Measurements from ENCODE around the gene GSC2. TPM values are rescaled to one million over a fixed set of nuclear protein-coding genes. Genes with fewer than 3 reads are reported as not detected.

The GSC2 gene
- total RNA-seq, 4 donors from 2014 or later, result not detected

GRCh38 chr22:19115628-19116027 is 34.5 kb downstream of the GSC2 start:
- no peak for DNase-seq (ENCODE audit: low spot score)
- ATAC-seq (ENCODE audit: low FRiP score), result no peak
- TF ChIP-seq CTCF (IDR thresholded peaks at IDR 0.05), result no peak

DNA sequence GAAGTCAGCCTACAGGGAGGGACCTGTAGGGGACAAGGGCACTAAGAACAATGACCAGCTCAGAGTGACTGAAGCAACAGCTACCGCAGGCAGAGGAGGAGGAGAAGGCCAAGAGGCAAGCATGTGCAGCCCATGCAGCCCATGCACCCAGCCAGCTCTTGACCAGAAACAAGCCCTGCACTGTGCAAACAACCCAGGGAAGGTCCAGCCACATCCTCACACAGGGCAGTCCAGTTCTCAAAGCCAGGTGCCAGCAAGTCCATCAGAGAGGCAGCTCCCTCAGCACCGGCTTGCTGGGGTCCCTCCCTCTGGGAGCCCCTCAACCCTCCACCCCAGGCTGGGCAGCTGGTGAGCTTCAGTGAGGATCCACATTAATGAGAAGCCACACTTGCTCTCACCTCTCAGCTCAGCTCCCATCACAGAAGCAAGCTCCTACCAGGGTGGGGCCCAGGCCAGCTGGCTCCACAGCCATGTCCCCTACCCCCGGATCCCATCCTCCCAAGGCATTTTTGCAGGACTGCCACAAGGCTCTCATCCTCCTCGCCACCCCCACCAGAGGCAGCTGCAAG is 35.0 kb downstream of the GSC2 start:
- ATAC-seq (ENCODE audit: low FRiP score), result no peak
- no peak for TF ChIP-seq CTCF (IDR thresholded peaks at IDR 0.05)
- no peak for DNase-seq (ENCODE audit: low spot score)

- TF ChIP-seq CTCF (IDR thresholded peaks at IDR 0.05), result no peak
- DNase-seq (ENCODE audit: low spot score) (no peak), ATAC-seq (ENCODE audit: low FRiP score) (no peak)
These were observed 36.7 kb downstream of the GSC2 start for GRCh38 chr22:19113429-19113828.

- no peak for DNase-seq (ENCODE audit: low spot score)
- ATAC-seq (ENCODE audit: low FRiP score), result no peak
- no peak for TF ChIP-seq CTCF (IDR thresholded peaks at IDR 0.05)
These were observed 38.5 kb downstream of the GSC2 start for GRCh38 chr22:19111584-19111983.

DNA sequence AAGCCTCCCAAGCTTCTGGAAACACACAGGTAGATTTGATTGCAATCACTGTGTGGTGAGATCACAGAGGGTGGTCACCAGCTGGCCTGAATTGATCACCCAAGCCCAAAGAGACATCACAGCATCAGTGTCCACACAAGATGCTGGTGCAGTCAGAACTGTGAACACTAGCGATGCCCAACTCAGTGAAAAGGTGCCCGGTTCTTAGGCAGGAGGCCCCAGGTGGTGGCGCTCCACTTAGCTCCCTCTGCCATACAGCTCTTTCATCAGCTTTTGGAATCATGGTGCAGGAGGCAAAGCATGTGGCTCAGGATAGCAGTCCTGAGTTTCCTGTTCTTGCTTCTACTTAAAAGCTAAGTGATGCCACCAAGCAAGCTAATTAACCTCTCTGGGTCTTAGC is 39.0 kb downstream of the GSC2 start:
- no peak for TF ChIP-seq CTCF (IDR thresholded peaks at IDR 0.05)
- ATAC-seq (ENCODE audit: low FRiP score), result no peak

GRCh38 chr22:19110646-19111045 is 39.4 kb downstream of the GSC2 start:
- ATAC-seq (ENCODE audit: low FRiP score), result no peak

More for the DNA sequence above, 39.0 kb downstream of the GSC2 start:
- no peak for DNase-seq (ENCODE audit: low spot score)

More at GRCh38 chr22:19110646-19111045, 39.4 kb downstream of the GSC2 start:
- no peak for DNase-seq (ENCODE audit: low spot score)
- no peak for TF ChIP-seq CTCF (IDR thresholded peaks at IDR 0.05)
